Neural cell (in vitro differentiated cells): ENCODE data around the gene MIB1. TPM values are rescaled to one million over a fixed set of nuclear protein-coding genes. Genes with fewer than 3 reads are reported as not detected.

Source experiments
- polyA plus RNA-seq: library from polyadenylated mRNA; depleted of rRNA; stranded (reverse); fragments of >200 nt; gene quantifications from 2 replicates; pipeline ENCODE4 v1.2.3, GENCODE V29; 2014
- small RNA-seq, 3 experiments: library from RNA; depleted of rRNA; stranded (forward); fragments of <200 nt; gene quantifications; one replicate each; pipeline ENCODE3, GENCODE V24; 2012

Gene MIB1
- polyA plus RNA-seq, 1 donor from 2014 or later = 68.3 TPM

Small RNA genes lying within 50 kb of the gene (small RNA-seq; reads per million reads assigned to genes)
- gene AC103987.3 (0 reads per million in 3 experiments), gene RF00019 (0 to 1.2 (median 0) reads per million in 3 experiments), gene RF00045 (0 reads per million in 3 experiments), gene RF01241 (0 reads per million in 3 experiments), gene RN7SL233P (0 to 0.08 (median 0) reads per million in 3 experiments), gene RNU6-1038P (0 to 0.33 (median 0.06) reads per million in 3 experiments)

Other genes with a start within 250 kb of the MIB1 start
- 21.9 and 26.4 TPM in 2 replicates for gene ESCO1, start 140.1 kb upstream of the MIB1 start, polyA plus RNA-seq
- gene SNRPD1, start 128.5 kb upstream of the MIB1 start, polyA plus RNA-seq = 51.1 and 68.2 TPM in 2 replicates
- 7.9 and 9.6 TPM in 2 replicates for gene ABHD3, start 36.0 kb upstream of the MIB1 start, polyA plus RNA-seq